LoVo (cell line): ENCODE results near the gene TFPT.
"Not testable (repeated sequence)": the region's sequence is repeated elsewhere in the genome, so short reads cannot be mapped to it uniquely, and the experiment has no call there.

Source experiments
- DNase-seq: peaks from one replicate; pipeline ENCODE4 v3.0.0-alpha.2; 2016; ENCODE audit warnings: low spot score

Gene TFPT

DNA sequence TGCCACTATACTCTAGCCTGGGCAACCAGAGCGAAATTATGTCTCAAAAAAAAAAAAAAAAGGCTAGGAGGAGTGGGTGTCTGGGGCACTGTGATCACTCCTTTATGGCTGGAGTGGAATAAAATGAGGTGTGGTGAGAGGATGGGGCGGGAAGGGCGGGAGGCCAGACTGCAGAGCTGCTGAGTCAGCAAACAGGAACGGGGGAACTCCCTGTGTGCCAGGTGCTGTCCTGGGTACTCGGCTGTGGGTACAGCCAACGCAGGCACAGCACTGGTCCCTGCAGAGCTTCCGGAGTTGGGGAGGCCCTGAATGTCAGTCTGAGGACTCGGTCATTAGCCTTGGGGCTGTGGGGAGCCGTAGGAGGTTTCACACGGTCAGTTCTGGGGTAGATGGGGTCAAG is 5.8 kb upstream of the TFPT start:
- no peak for DNase-seq

DNA sequence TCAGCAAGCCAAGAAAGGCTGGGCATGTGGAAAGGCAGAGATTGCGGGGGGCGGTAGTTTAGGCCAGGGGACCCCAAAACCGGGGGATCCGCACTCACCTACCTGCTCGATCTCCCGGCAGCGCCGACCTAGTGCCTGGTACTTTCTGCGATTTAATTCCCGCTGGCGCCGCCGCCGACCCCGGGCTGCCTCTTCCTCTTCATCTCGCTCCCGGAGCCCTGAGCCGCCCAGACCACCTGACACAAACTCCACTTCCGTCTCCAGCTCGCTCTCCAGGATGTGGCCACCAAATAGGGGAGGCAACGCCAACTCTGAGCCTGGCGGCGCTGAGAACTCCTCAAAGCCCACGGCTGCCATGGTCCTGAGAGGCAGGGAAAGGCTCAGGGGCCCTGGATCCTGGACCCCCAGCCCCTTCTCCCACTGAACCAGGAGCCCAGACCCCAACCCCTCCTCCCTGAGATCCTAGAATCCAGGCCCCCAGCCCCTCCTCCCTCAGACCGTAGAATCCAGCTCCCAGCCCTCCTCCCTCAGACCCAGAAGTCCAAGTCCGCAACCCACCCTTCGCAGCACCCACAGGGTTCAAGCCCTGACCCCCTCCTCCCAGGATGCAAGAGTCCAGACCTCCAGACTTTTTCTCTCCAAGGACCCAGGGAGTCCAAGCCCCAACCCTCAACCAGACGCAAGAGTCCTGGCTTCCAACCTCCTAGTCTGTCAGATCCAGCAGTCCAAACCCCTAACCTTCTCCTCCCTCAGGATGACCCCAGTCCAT is 933 bp downstream of the TFPT start:
- DNase-seq, result no peak

DNA sequence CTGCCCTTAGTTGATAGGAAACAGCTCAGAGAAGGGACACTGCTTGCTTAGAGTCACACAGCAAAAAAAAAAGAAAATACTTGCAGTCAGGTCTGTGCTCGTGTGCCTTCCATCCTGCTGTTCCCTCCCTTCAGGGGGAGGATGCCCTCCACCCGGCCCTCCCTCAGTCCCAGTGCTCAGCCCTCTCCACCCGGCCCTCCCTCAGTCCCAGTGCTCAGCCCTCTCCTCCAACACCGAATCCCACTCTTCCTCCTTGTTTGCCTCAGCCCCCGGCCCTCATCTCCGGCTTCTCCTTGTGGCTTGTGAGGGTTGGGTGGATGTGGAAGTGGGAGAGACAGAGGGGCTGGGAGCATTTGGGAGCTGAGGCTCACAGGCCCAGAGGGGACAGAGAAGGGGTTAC is 5.8 kb downstream of the TFPT start:
- no peak for DNase-seq

DNA sequence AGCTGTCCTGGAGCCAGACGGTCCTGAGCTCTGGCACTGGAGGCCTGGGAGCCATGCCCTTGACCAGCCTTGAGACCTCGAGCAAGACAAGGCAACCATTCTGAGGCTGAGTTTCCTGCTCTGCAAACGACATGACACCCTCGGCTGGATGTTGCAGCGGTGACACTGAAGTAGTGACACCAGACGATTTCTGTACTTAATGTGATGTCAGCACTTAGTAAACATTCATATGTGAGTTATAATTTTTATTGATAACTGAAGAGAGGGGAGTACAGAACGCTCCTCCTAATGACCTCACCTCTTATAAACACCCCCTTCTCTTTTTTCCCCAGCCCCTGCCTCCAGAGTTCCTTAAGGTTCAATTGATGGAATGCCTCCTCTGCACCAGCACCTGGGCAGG is 7.0 kb downstream of the TFPT start:
- DNase-seq, result no peak

DNA sequence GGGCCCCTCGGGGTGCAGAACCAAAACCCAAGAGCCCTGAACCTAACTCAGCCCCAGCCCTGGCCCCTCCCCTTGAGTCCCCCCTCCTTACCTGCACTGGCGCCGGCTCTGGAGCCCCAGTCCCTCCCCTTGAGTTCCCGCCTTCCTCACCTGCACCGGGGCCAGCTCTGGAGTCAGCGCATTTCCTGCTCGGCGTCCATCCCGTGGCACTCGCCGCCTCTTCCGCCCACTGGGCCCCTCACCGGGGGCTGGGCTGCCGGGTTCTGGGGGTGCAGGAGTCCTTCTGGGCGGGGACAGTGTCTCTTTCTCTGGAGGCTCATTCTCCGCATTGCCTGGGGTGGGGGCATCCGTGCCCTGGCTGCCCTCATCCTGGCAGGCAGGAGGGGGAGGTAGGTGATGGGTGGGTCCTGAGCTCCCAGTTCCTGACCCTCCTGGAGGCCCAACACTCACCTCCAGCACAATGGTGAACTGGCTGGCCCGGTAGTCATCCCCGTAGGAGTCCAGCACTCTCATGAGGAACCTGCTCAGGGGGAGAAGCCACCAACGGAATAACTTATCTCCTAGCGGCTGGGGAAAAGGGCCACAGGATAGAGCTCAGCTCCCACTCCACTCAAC is 7.5 kb downstream of the TFPT start:
- DNase-seq, result no peak

DNA sequence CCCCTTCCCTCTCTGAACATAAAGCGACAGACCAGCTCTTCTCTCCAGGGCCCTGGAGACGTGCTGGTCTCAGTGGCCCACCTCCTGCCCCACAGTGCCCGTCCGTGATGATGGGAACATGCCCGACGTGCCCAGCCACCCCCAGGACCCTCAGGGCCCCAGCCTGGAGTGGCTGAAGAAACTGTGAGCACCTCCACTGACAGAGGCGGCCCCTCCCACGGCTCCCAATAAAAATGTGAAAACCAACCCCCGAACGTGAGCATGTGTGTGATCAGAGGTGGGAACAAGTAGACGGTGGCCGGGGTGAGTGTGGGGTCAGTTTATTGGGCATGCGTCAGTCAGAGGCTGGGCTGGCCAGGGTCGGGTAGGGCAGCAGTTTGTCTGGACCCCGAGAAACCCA is 8.7 kb downstream of the TFPT start:
- no peak for DNase-seq

DNA sequence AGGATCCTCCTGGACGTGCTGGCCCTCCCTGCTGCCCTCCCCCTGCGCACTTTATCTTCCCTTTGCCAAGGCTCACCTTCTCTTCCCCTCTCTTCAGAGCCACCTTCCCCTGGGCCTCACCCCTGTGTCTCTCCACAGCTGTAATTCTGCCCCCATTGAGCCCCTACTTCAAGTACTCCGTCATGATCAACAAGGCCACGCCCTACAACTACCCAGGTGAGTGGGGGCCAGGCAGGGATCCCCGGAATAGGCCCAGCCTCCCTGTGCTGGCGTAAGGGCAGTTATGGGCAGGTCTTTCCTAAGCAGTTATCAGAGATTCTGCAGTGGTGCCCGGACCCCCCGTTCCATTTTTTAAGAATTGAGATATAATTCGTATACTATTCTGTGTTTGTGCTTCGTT is 9.7 kb downstream of the TFPT start:
- DNase-seq, result no peak

DNA sequence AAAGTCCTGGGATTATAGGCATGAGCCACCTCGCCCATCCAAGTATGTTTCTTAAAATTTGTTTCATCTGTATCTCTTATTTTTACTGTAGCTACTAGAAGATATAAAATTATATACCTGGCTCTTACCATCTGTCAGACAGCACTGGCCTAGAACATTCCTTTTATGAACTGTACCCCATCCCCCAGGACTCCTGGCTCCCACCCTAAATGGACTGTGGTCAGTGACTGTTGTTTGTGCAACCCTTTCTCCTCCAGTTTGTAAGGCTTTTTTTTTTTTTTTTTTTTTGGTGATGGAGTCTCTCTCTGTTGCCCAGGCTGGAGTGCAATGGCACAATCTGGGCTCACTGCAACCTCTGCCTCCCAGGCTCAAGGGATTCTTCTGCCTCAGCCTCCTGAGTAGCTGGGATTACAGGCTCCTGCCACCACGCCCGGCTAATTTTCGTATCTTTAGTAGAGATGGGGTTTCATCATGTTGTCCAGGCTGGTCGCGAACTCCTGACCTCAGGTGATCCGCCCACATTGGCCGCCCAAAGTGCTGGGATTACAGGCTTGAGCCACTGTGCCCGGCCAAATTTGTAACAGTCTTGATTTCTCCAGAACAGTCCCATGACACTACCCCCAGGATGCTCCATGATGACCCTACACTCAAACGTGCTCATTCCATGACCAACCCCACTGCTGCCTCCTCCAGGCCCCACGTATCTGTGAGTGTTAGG is 10.3 kb downstream of the TFPT start:
- DNase-seq, result no peak

DNA sequence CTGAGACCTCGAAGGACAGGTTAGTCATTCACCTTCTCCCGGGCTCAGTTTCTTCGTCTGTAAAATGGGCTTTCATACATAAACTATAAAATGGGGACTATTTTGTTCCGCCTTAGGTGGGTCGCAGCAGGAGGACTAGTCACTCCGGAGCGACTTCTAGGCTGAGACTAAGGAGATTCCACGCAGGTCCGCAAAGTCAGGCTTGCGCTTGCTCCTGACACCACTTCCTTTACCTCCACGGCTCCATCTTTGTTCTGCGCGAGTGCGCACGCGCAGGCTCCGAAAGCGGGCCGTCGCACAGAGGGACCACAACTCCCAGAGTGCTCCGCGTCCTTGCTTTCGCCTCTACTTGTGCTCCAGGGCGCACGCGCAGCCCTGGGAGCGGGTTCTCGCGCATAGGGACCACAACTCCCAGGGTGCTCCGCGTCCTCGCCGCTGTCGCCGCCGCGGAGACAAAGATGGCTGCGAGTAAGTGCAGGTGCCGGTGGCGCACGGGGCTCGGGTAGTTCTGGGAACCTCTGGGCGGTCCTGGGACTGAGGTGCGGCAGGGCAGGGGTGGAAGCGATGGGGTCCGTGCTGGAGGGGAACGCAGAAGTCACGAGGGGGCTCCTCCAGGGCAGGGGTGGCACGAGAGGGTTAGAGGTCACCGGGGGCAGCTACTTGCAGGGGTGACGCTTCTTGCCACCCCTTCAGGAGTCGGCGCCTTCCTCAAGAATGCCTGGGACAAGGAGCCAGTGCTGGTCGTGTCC is 12.9 kb downstream of the TFPT start, which contains the start of gene NDUFA3:
Gene NDUFA3, plus strand, starts transcription at position 435 of the 749 bp plus-strand sequence. Its CDS starts 24 bp downstream, at position 459.
- DNase-seq, result peak; percentile 99

DNA sequence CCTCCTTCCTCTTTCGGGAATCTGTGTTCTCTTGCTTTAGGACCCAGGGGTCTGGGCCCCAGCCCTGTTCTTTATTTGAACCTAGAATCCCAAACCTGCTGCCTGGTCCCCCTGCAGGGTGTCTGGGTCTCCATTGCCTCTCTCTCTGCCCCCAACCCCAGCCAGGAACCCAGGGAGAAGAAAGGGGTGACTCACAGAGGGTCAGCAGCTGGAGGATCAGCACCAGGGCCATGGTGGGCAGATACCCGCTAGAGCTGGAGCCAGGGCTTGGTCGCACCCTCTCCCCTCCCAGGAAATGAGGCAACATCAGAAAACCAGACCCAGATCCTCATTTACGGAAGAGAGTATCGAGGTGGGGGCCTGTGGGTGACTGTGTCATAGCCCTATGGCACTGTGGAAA is 14.9 kb downstream of the TFPT start, which contains the start of gene OSCAR:
Gene OSCAR, minus strand, starts transcription at position 243 of the 400 bp plus-strand sequence. Its CDS starts 11 bp downstream, at position 232.
- no peak for DNase-seq

DNA sequence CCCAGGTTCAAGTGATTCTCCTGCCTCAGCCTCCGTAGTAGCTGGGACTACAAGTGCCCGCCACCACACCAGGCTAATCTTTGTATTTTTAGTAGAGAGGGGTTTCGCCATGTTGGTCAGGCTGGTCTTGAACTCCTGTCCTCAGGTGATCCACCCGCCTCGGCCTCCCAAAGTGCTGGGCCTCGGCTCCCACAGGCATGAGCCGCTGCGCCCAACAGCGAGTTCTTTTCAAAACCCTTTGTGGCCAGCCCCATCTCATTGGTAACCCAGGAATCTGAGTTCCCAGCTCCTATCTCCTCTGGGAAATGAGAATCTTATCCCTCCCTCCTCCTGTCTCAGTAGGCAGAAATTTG is 15.6 kb downstream of the TFPT start:
- not testable (repeated sequence) for DNase-seq

DNA sequence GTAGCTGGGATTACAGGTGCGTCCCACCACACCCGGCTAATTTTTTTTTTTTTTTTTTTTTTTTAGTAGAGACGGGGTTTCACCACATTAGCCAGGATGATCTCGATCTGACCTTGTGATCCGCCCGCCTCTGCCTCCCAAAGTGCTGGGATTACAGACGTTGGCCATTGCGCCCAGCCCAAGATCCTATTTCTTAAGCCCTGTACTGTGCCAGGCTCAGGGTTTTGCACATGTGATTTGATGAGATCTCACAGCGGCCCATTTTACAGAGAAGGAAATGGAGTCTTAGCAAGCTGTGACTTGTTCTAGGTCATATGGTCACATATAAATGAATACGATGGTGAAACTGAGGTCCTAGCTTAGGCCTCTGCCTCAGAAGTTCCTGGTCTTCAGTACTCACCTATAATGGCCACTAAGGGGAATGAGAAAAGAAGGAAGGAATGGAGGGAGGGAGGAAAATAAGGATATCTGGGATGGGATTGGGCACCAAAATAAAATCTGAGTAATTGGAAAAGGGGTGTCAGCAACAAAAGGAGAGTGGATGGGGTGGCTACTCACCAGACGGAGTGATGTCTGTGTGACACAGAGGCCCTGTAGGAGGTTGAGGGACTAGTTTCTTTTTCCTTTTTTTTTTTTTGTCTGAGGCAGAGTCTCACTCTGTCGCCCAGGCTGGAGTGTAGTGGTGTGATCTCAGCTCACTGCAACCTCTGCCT is 16.1 kb downstream of the TFPT start:
- no peak for DNase-seq

DNA sequence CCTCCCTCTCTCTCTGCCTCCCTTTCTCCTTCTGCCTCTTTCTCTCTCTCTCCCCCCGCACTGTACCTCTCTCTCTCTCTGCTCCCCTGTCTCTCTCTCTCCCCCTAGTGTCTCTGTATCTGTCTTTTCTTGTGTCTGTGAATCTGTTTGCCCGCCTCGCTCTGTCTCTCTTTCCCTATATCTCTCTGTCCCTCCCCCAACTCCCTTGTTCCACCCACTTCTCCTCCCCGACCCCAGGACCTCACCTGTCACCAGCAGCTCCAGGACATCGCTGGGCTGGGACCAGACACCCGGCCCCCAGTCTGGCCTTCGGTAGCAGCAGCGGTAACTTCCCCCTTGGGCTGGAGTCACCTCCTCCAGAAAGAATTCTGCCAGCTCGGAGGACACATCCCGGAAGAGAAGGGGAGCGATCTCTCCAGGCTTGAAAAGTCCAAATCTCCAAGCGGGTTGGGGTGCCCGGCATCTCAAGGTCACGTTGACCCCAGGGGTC is 18.8 kb downstream of the TFPT start:
- DNase-seq, result no peak

DNA sequence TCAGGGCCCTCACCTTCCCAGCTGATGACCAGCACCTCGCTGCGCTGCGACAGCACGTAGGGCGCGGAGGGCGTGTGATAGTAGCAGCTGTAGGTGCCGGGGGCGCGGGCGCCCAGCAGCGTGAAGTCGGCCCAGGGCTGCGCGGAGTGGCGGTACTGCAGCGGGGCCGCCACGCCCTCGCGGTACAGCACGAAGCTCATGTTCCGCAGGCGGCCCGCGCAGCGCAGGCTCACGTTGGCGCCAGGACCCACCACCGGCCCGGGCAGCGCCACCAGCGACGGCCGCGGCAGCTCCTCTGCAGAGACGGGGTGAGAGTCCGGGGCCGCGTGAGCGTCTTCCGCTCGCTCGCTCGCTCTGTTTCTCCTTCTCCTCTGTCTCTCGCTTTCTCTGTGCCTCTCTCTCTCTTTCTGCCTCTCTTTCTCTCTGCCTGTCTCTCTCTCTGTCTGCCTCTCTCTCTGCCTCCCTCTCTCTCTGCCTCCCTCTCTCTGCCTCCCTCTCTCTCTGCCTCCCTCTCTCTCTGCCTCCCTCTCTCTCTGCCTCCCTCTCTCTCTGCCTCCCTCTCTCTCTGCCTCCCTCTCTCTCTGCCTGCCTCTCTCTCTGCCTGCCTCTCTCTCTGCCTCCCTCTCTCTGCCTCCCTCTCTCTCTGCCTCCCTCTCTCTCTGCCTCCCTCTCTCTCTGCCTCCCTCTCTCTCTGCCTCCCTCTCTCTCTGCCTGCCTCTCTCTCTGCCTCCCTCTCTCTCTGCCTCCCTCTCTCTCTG is 19.4 kb downstream of the TFPT start:
- peak; percentile 7 for DNase-seq

DNA sequence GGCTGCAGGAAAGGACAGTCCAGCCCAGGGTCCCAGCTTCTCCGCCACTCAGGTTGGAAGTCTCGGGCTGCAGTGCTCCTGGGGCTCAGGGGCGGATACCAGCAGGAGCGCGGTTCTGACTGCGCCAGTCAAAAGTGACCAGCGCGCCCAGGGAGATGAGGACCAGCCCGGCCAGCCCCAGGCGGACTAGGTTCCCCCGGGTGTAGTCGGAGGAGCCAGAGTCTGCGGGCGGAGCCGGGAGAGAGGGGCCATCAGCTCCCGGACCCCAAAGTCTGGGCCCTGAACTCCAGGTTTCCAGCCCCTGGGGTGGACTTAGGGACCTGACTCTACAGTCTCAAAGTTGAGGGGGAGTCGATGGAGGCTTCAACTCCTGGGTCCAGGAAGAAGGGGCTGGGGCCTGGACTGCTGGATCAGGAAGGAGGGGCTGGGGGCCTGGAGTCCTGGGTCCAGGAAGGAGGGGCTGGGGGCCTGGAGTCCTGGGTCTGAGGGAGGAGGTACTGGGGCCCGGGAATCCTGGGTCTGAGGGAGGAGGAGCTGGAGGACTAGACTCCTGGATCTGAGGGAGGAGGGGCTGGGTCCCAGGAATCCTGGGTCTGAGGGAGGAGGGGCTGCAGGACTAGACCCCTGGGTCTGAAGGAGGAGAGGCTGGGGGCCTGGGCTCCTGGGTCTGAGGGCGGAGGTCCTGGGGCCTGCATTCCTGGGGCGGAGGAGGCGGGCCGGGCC is 20.2 kb downstream of the TFPT start:
- no peak for DNase-seq

DNA sequence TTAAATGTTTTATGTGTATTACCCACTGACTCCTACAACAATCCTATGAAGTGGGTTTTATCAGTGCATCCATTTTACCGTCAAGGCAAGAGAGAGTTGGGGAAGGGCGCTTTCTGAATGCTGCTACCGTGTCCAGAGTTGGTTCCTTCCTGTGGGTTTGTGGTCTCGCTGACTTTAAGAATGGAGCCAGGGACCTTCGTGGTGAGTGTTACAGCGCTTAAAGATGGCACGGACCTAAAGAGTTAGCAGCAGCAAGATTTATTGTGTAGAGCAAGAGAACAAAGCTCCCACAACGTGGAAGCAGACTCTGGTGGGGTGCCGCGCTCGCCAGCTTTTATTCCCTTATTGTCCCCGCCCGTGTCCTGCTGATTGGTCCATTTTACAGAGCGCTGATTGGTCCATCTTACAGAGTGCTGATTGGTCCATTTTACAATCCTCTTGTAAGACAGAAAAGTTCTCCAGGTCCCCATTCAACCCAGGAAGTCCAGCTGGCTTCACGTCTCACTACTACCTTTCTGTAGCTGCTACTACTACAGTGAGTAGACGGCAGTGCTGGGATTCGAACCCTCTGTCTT is 20.9 kb downstream of the TFPT start:
- DNase-seq, result no peak

DNA sequence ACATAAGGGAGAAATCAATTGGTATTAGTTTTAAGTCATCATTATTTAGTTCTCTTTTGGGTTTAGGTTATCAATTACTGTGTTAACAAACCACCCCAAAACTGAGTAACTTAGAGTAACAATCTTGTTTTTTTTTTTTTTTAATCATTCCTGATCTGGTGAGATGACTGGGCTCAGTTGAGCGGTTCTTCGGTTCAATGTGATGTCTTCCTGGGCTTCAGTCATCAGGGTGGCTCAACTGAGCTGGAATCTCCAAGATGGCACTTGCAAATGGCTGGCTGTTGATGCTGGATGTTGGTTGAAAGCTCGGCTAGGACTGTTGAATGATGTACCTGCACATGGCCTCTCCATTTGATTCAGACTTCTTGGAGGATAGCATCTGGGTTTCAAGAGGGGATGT is 31.0 kb downstream of the TFPT start:
- no peak for DNase-seq

DNA sequence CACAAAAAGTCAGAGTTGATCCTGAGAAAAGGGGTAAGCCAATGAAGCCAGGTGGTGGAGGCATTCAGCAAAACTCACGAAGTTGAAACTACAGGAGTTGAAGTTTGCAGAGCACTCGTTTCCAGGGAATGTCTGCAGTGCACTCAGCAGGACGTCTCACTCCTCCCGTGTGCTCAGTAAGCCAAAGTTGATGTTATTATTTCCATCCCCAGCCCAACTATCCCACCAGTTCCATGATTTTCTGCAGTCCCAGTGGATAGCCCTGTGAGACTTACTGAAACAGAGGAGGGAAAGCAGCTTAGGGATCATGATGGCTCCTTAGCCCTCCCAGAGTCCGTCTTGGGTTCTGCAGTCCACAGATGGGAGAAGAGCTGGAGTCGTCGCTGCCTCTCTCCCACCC is 34.4 kb downstream of the TFPT start, which contains the start of gene TARM1:
Gene TARM1, minus strand, starts transcription at position 334 of the 400 bp plus-strand sequence. Its CDS starts 25 bp downstream, at position 309.
- DNase-seq, result no peak

DNA sequence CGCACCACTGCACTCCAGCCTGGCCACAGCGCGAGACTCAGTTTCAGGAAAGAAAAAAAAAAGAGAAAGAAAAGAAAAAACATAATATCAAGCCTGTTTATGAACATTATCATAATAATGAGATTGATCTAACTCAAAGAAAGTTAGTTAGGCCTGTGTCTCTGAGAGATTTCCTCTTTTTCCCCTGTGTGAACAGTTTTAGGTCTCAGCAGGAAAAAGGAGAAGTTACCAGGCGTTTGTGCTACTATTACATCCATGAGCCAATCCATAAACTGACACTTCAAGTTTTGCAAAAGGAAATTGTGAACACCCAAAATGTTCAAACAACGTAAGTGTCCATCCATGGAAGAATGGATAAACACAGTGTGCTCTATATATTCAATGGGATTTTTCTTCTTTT is 38.1 kb downstream of the TFPT start:
- no peak for DNase-seq

DNA sequence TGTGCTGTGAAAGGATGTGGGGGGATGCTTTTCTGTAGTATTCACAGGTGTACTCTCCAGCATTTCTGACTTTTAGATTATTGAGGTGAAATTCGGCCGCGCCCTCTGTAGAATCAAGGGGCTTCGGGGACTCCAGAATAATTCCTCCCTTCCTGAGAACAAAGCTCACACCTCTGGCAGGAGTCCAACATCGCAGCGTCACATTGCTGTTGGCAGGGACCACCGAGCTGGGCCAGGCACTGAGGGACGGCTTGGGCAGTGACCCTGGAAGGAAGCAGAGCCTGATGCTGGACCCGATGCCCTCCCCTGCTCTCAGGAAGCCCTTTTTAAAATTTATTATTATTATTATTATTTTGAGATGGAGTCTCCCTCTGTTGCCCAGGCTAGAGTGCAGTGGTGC is 40.6 kb downstream of the TFPT start:
- DNase-seq, result no peak
